Endothelial cell of umbilical vein (primary cell): ENCODE results near the gene ZNF223. TPM values are rescaled to one million over a fixed set of nuclear protein-coding genes. Genes with fewer than 3 reads are reported as not detected.

Experiments
- BruUV-seq: library from RNA; stranded (reverse); fragments of 400-500 nt; replicated peaks from 2 replicates; lab custom pipeline; 2021; lab: Mats Ljungman, UMichigan
- CTCF ChIA-PET: fragments of 300-600, 350-600 bp; sonication (Branson Sonifier 250); formaldehyde crosslinking; loops from one replicate; lab custom pipeline; 2021; ENCODE audit warnings: antibody characterized with exemption, inconsistent platforms; lab: Charles Lee
- POLR2A ChIA-PET: fragments of 300-600, 350-600 bp; sonication (Branson Sonifier 250); formaldehyde crosslinking; loops from one replicate; lab custom pipeline; 2021; ENCODE audit warnings: antibody characterized with exemption, inconsistent platforms; lab: Charles Lee
- DNase-seq: peaks from one replicate; pipeline ENCODE4 v3.0.0-alpha.2; 2011; ENCODE audit warnings: low read depth, low spot score
- FAIRE-seq: peaks from 2 replicates; lab custom pipeline; 2011; peaks lifted over from hg19 to GRCh38; lab: Jason Lieb, UNC
- H2AFZ ChIP-seq: 2 replicates; pipeline ENCODE4 v1.6.0; 2012; ENCODE audit warnings: low read depth, low read length, control low read depth, inconsistent platforms
- H3K27ac ChIP-seq: 2 replicates; pipeline ENCODE4 v1.5.1; 2011; ENCODE audit warnings: low read depth, mild to moderate bottlenecking, control low read depth, low read length, moderate library complexity; ENCODE audit not compliant: insufficient read depth
- H3K27me3 ChIP-seq, 2 experiments: 2 replicates each; pipeline versions ENCODE4 v1.6.0 to v1.6.1; 2011; ENCODE audit warnings: low read length in 2 of 2, mixed read lengths in 1 of 2; ENCODE audit not compliant: control insufficient read depth in 2 of 2, insufficient read depth in 2 of 2
- H3K36me3 ChIP-seq, 2 experiments: 2 replicates in 1 of 2; 3 replicates in 1 of 2; pipeline ENCODE4 v1.5.1; 2011; ENCODE audit warnings: low read length in 2 of 2, mild to moderate bottlenecking in 1 of 2, moderate library complexity in 1 of 2; ENCODE audit not compliant: control insufficient read depth in 2 of 2, insufficient read depth in 2 of 2; ENCODE audit errors: extremely low read depth in 1 of 2
- H3K4me1 ChIP-seq: 3 replicates; pipeline ENCODE4 v1.5.1; 2011; ENCODE audit warnings: mild to moderate bottlenecking, low read length; ENCODE audit not compliant: control insufficient read depth, insufficient read depth; ENCODE audit errors: extremely low read depth
- H3K4me2 ChIP-seq: 2 replicates; pipeline ENCODE4 v1.6.1; 2011; ENCODE audit warnings: low read length, control low read depth, mixed read lengths; ENCODE audit not compliant: insufficient read depth
- H3K4me3 ChIP-seq, 3 experiments: fragments of 200-600 bp in 1 of 3; sonication (generic), shearing (Covaris generic) in 1 of 3; replicated peaks in 1 of 3; 2 replicates each; pipeline ENCODE4 v1.5.1; 2011 to 2016; ENCODE audit warnings: control low read depth in 3 of 3, low read length in 3 of 3, mild to moderate bottlenecking in 2 of 3, inconsistent platforms in 1 of 3, low read depth in 1 of 3, moderate library complexity in 1 of 3; ENCODE audit not compliant: insufficient read depth in 1 of 3
- H3K79me2 ChIP-seq: 2 replicates; pipeline ENCODE4 v1.6.0; 2012; ENCODE audit warnings: low read length, inconsistent platforms; ENCODE audit not compliant: control insufficient read depth, insufficient read depth
- H3K9ac ChIP-seq: replicated peaks from 2 replicates; pipeline ENCODE3; 2011; ENCODE audit warnings: low read length, control low read depth; ENCODE audit not compliant: insufficient read depth; ENCODE audit errors: extremely low read depth
- H3K9me1 ChIP-seq: replicated peaks from 3 replicates; pipeline ENCODE4 v1.6.0; 2011; ENCODE audit warnings: mild to moderate bottlenecking, low read length; ENCODE audit not compliant: control insufficient read depth, insufficient read depth; ENCODE audit errors: extremely low read depth
- H3K9me3 ChIP-seq: replicated peaks from 2 replicates; pipeline ENCODE4 v1.5.1; 2012; ENCODE audit warnings: low read length, inconsistent platforms; ENCODE audit not compliant: control insufficient read depth, insufficient read depth
- H4K20me1 ChIP-seq: replicated peaks from 2 replicates; pipeline ENCODE3; 2011; ENCODE audit warnings: mild to moderate bottlenecking, low read length; ENCODE audit not compliant: control insufficient read depth, insufficient read depth; ENCODE audit errors: extremely low read depth
- CTCF ChIP-seq, 2 donors: IDR thresholded peaks; 1 replicate in 1 of 2; 2 replicates in 1 of 2; pipeline ENCODE4 v1.5.1; 2011; ENCODE audit warnings: low read length in 2 of 2, mild to moderate bottlenecking in 2 of 2, moderate library complexity in 2 of 2, control low read depth in 1 of 2, inconsistent platforms in 1 of 2, low read depth in 1 of 2; ENCODE audit not compliant: insufficient read depth in 1 of 2; ENCODE audit errors: extremely low read depth in 1 of 2
- EZH2 ChIP-seq: IDR thresholded peaks from 2 replicates; pipeline ENCODE4 v1.6.1; 2012; ENCODE audit warnings: borderline replicate concordance, low read depth, mild to moderate bottlenecking, moderate library complexity, low read length, inconsistent platforms; ENCODE audit not compliant: severe bottlenecking
- FOS ChIP-seq: IDR thresholded peaks from 2 replicates; pipeline ENCODE4 v1.6.1; 2011; ENCODE audit warnings: mild to moderate bottlenecking, low read length, moderate library complexity, borderline replicate concordance; ENCODE audit not compliant: insufficient read depth
- GATA2 ChIP-seq: IDR thresholded peaks from 2 replicates; pipeline ENCODE4 v1.7.0; 2011; ENCODE audit warnings: low read depth, mild to moderate bottlenecking, moderate library complexity, mixed read lengths, low read length; ENCODE audit not compliant: insufficient read length, insufficient read depth
- JUN ChIP-seq: IDR thresholded peaks from 2 replicates; pipeline ENCODE4 v1.6.1; 2011; ENCODE audit warnings: borderline replicate concordance, low read depth; ENCODE audit not compliant: insufficient read length, insufficient read depth
- MYC ChIP-seq: IDR thresholded peaks from one replicate; pipeline ENCODE4 v1.6.1; 2011; ENCODE audit warnings: mild to moderate bottlenecking, low read depth, low read length
- POLR2A ChIP-seq: IDR thresholded peaks from 2 replicates; pipeline ENCODE4 v1.6.1; 2012; ENCODE audit warnings: low read depth, mild to moderate bottlenecking, control low read depth, low read length
- POLR2AphosphoS5 ChIP-seq: IDR thresholded peaks from 2 replicates; pipeline ENCODE4 v1.6.1; 2012; ENCODE audit warnings: low read depth, mild to moderate bottlenecking, control low read depth, low read length, moderate library complexity; ENCODE audit not compliant: insufficient read depth
- dilution Hi-C: fragments of 300-500 bp; cut with MboI; formaldehyde crosslinking; loops from one replicate; pipeline ENCODE4 v1.15.0; 2019; ENCODE audit warnings: low sequenced_read_pairs; ENCODE audit not compliant: extremely low pct_ligation_motif_present
- intact Hi-C: fragments of 100-400 bp; cut with micrococcal nuclease; formaldehyde crosslinking; loops from one replicate; pipeline ENCODE4 v1.10.0; 2022
- polyA plus RNA-seq, 4 experiments: library from polyadenylated mRNA; depleted of rRNA in 3 of 4; stranded (reverse) in 3 of 4; unstranded in 1 of 4; fragments of >200 nt; gene quantifications; 2 replicates each; pipeline versions ENCODE4 v1.2.1 to v1.2.3, GENCODE V29; 2011 to 2012; ENCODE audit warnings: missing spikeins in 1 of 4
- total RNA-seq: library from RNA; stranded (reverse); gene quantifications from 2 replicates; pipeline ENCODE4 v1.2.3, GENCODE V29; 2021
- TF ChIP-seq, protein P1 (sequence below): IDR thresholded peaks from 2 replicates; pipeline ENCODE4 v1.6.1; 2011; ENCODE audit not compliant: insufficient read depth, insufficient read length

Gene ZNF223
- total and polyA plus RNA-seq, 2 donors (not counting 3 experiments of a cell fraction or from before 2014, with no cell fraction given), result 1.6 to 3.7 TPM

- Histone ChIP-seq H3K9me1 (no peaks in the 10 kb centered on the region), H3K36me3 (no peaks in the 10 kb centered on the region), H2AFZ (no peak overlapping the region), H3K4me3 (no peak overlapping the region), H3K9me3 (no peaks in the 10 kb centered on the region), H3K27me3 (peaks cover 2 to 3% of the 10 kb centered on the region in 2 experiments), H3K79me2 (no peaks in the 10 kb centered on the region), H3K4me1 (no peaks in the 10 kb centered on the region), H3K9ac (no peak overlapping the region), H4K20me1 (no peaks in the 10 kb centered on the region), H3K4me2 (no peak overlapping the region), H3K27ac (no peak overlapping the region)
- intact Hi-C loops, result no loop called here
- BruUV-seq, result no TSS peak
- FAIRE-seq (no peak), DNase-seq (no peak)
- CTCF ChIA-PET, result interaction anchor here (1.2 kb wide), 1 partner anchor 17 kb away, joined by 3 read pairs; no protein-coding TSS in a partner anchor
- dilution Hi-C loops, result no loop called here
- POLR2A ChIA-PET, result no interaction called here
- TF ChIP-seq JUN (no peak), EZH2 (no peak), POLR2AphosphoS5 (no peak), FOS (no peak), GATA2 (no peak), POLR2A (no peak), CTCF (IDR thresholded peaks at IDR 0.05; ENCODE audit: extremely low read depth in 1 of 2, insufficient read depth in 1 of 2, low read depth in 1 of 2, low read length in 2 of 2) (no peak), MYC (no peak)
- TF ChIP-seq, protein P1, sequence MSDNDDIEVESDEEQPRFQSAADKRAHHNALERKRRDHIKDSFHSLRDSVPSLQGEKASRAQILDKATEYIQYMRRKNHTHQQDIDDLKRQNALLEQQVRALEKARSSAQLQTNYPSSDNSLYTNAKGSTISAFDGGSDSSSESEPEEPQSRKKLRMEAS, result no peak
Observed at GRCh38 chr19:44021221-44021620, 30.6 kb upstream of the ZNF223 start.
